ENCODE results near the gene WDR45B.

The WDR45B gene

GRCh38 chr17:82567286-82567685 is 81.0 kb downstream of the WDR45B start:
- no peak for DNase-seq (ENCODE audit: low read depth)
- H3K4me3 ChIP-seq (ENCODE audit: control insufficient read depth, low read depth, low read length) = no peak overlapping the region
- TF ChIP-seq, protein P1, sequence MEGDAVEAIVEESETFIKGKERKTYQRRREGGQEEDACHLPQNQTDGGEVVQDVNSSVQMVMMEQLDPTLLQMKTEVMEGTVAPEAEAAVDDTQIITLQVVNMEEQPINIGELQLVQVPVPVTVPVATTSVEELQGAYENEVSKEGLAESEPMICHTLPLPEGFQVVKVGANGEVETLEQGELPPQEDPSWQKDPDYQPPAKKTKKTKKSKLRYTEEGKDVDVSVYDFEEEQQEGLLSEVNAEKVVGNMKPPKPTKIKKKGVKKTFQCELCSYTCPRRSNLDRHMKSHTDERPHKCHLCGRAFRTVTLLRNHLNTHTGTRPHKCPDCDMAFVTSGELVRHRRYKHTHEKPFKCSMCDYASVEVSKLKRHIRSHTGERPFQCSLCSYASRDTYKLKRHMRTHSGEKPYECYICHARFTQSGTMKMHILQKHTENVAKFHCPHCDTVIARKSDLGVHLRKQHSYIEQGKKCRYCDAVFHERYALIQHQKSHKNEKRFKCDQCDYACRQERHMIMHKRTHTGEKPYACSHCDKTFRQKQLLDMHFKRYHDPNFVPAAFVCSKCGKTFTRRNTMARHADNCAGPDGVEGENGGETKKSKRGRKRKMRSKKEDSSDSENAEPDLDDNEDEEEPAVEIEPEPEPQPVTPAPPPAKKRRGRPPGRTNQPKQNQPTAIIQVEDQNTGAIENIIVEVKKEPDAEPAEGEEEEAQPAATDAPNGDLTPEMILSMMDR (IDR thresholded peaks at IDR 0.05; ENCODE audit: control insufficient read depth, insufficient read depth, low read depth, low read length, missing control alignments) = no peak

GRCh38 chr17:82566129-82566960 is 81.9 kb downstream of the WDR45B start:
- DNase-seq (ENCODE audit: low read depth) = no peak
- TF ChIP-seq, protein P1 (IDR thresholded peaks at IDR 0.05; ENCODE audit: control insufficient read depth, insufficient read depth, low read depth, low read length, missing control alignments) = no peak
- no peak overlapping the region for H3K4me3 ChIP-seq (ENCODE audit: control insufficient read depth, low read depth, low read length)

DNA sequence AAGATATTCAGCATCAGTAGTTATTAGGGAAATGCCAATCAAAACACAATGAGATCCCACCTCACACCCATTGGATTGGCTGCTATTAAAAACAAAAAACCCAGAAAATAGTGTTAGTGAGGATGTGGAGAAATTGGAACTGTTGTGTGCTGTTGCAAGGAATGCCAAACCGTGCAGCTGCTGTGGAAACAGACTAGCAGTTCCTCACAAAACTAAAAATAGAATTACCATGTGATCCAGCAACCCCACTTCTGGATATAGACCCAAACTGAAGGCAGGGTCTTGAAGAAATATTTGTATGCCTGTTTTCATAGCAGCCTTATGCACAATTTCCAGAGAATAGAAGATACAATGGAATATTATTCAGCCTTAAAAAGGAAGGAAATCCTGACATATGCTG is 82.7 kb downstream of the WDR45B start:
- no peak for DNase-seq (ENCODE audit: low read depth)
- no peak overlapping the region for H3K4me3 ChIP-seq (ENCODE audit: control insufficient read depth, low read depth, low read length)
- TF ChIP-seq, protein P1 (IDR thresholded peaks at IDR 0.05; ENCODE audit: control insufficient read depth, insufficient read depth, low read depth, low read length, missing control alignments) = no peak

Data from AG09309 (cell line).